ENCODE measurements around the gene GPR89A. TPM values are rescaled to one million over a fixed set of nuclear protein-coding genes. Genes with fewer than 3 reads are reported as not detected.

The GPR89A gene
- total and polyA plus RNA-seq, 7 experiments from 2014 or later: 23.5 to 36.5 (median 32.7) TPM

Other genes with a start within 250 kb of the GPR89A start
- 1 to 10 TPM in 4 of 5 experiments, under 1 TPM in 1; 0.94 to 6.0 (median 4.8) TPM for gene NBPF20, start 182.4 kb upstream of the GPR89A start, total RNA-seq
- gene NBPF20, start 182.4 kb upstream of the GPR89A start, polyA plus RNA-seq: under 1 TPM; 0.60 to 0.68 TPM
- gene PDZK1, start 99.4 kb downstream of the GPR89A start, total RNA-seq: under 1 TPM in 2 of 5 experiments, not detected in 3; 0.17 to 0.53 TPM
- gene PDZK1, start 99.4 kb downstream of the GPR89A start, polyA plus RNA-seq: under 1 TPM in 1 of 2 donors, not detected in 1; 0.09 TPM
- gene CD160, start 111.5 kb downstream of the GPR89A start, total RNA-seq: 10 to 100 TPM in 1 of 5 experiments, 1 to 10 TPM in 1, under 1 TPM in 1, not detected in 2; 0.34 to 12.0 (median 1.5) TPM
- gene CD160, start 111.5 kb downstream of the GPR89A start, polyA plus RNA-seq: under 1 TPM; 0.15 to 0.22 TPM
- 10 to 100 TPM; 11.4 to 17.3 (median 15.6) TPM for gene RNF115, start 216.1 kb downstream of the GPR89A start, total RNA-seq
- 1 to 10 TPM; 3.7 to 4.5 TPM for gene RNF115, start 216.1 kb downstream of the GPR89A start, polyA plus RNA-seq
- gene POLR3C, start 216.2 kb downstream of the GPR89A start, total RNA-seq: 10 to 100 TPM; 22.0 to 44.4 (median 32.5) TPM
- 10 to 100 TPM; 45.7 to 48.9 TPM for gene POLR3C, start 216.2 kb downstream of the GPR89A start, polyA plus RNA-seq
- gene NUDT17, start 237.6 kb downstream of the GPR89A start, total RNA-seq: 1 to 10 TPM; 2.9 to 6.7 (median 3.4) TPM
- 1 to 10 TPM; 5.7 to 7.6 TPM for gene NUDT17, start 237.6 kb downstream of the GPR89A start, polyA plus RNA-seq